AG10803 (cell line): ENCODE results near the gene CYP21A2.

Experiments
- DNase-seq: peaks from one replicate; pipeline ENCODE4 v3.0.0; 2010; ENCODE audit warnings: low read depth
- H3K4me3 ChIP-seq: 2 replicates; pipeline ENCODE4 v1.5.1; 2011; ENCODE audit warnings: mild to moderate bottlenecking, low read length, control low read depth
- TF ChIP-seq, protein P1 (sequence below): conservative IDR thresholded peaks from 2 replicates; pipeline ENCODE4 v1.5.1; 2011; ENCODE audit warnings: mild to moderate bottlenecking, low read length, control low read depth, inconsistent platforms

CYP21A2 gene

DNA sequence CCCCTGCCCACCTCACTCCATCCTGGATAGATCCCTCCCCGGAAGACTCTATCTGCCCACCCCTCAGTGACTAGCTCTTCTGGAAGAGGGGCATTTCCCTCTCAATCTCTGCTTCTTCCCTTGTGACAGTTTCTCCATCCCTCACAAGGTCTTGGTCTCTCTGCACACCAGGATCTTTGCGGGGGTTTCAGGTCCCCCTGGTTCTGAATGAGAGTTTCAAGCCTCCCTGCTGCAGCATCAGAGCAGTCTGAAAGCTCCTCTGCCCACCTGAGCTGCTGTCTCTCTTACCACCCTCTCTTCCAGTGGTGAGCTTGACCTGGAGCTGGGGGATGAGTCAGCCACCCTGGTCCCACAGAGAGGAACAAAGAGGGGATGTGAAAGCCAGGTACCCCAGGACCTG lies 46.6 kb downstream of the CYP21A2 start:
- TF ChIP-seq, protein P1, sequence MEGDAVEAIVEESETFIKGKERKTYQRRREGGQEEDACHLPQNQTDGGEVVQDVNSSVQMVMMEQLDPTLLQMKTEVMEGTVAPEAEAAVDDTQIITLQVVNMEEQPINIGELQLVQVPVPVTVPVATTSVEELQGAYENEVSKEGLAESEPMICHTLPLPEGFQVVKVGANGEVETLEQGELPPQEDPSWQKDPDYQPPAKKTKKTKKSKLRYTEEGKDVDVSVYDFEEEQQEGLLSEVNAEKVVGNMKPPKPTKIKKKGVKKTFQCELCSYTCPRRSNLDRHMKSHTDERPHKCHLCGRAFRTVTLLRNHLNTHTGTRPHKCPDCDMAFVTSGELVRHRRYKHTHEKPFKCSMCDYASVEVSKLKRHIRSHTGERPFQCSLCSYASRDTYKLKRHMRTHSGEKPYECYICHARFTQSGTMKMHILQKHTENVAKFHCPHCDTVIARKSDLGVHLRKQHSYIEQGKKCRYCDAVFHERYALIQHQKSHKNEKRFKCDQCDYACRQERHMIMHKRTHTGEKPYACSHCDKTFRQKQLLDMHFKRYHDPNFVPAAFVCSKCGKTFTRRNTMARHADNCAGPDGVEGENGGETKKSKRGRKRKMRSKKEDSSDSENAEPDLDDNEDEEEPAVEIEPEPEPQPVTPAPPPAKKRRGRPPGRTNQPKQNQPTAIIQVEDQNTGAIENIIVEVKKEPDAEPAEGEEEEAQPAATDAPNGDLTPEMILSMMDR = no peak
- no peak for DNase-seq
- H3K4me3 ChIP-seq = no peak overlapping the region

DNA sequence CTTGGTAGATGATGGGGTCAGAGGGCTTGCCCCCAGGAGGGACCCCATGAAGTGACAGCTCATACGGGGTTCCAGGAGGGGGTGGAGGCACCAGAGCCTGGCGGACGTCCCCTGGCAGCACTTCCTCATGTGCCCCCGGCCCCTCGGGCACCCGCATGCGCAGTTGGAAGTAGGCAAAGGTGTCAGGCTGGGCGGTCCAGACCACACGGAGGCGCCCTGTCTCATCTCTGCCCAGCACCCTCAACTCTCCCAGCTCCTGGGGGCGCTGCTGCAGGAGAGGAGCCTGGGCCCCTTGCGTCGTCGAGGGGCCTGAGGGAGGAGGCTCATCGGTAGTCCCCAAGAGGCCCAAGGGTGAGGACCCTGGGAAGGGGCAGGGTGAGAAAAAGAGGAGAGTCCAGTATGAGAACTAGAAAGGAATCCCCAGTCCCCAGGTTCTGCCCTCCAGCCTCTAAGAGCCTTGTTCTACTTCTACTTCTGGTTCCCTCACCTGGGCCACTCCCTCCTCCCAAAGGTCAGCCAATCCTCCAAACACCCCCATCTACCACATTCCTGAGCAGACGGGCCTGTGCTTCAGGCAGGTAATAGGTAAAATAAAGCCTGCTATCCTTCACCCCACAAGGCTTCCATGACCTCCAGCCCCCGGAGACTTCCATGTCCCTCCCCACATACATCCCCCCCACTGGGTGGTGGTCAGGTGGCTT lies 47.7 kb downstream of the CYP21A2 start:
- H3K4me3 ChIP-seq = no peak overlapping the region
- TF ChIP-seq, protein P1 = no peak
- no peak for DNase-seq

DNA sequence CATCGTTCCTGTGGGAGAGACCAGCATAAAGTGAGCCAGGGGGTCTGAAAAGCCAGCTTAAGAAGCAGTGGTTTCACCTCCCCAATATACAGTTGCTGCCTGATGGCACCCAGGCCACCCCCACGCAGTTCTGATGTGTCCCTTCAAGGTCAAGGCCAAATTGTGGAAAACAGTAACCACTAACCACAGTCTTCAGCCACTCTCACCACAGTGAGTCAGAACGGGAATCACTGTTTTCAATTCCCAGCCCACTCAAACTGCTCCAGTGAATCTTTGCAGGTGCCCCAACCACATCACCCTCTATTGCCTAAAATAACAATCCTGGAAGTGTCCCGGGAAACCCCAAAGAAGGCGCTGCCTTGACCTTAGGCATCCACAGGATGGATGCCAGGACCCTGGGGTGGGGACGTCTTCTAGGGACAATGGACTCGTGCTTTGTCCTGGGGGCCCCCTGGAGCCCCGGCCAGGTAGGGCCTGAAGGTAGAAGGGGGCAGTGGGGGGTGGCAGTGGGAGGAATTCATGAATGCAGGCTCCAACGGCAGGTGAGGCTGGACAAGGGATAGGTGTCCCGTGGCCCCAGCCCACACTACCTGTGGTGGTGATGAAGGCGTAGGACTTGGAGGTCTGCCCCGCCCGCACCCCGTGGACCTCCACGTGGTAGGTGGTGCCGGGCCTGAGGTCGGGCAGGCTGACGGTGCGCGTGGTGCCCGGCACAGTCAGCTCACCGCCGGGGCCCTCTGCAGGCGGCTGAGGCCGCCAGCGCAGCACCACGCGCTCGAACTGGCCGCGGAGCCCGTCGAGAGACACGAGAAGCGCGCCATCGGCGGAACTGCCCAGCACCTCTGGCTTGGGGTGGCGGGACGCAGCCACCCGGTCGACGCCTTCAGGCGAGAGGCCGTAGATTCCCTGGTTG lies 48.7 kb downstream of the CYP21A2 start:
- TF ChIP-seq, protein P1 = no peak
- peak; percentile 83 for DNase-seq
- no peak overlapping the region for H3K4me3 ChIP-seq

DNA sequence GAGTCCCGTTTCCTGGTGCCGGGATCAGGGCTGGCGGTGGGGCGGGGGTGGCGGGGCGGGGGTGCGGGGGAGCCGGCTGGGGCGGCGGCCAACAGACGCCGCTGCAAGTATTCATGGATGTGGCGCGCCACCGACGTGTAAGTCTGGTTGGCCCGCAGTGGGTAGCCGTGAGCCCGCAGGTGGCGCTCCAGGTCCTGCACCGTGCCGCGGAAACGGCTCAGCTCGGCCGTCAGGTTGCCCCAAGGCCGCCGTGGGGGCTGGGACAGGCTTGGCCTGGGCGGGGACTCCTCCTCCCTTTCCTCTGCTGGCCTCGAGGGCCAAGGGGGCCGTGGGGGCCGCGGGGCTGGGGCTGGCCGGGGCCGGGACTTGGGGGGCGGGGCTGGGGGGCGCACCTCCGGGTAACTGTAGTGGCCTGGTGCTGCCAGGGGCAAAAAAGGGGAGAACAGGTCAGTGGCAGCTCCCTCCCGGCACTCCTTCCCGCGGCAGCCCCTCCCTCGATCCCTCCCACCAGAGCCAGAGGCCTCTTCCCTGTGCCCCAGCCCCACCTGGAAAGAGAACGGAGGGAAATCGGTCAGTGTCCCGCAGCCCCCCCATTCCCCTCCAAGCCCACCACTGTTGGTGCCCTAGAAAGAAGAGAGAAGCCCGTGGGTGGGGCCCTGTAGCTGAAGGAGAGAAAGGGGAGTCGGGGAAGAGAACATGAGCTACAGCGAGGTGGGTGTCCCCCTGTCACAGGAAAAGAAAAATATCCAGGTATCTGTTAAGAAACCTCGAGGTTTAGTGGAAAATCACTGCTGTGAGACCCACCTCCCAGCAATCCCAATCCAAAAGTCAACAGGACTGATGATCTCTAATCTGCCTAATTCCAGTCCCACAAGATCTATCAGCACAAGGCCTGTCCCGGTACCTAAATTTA lies 49.6 kb downstream of the CYP21A2 start:
- no peak overlapping the region for H3K4me3 ChIP-seq
- TF ChIP-seq, protein P1 = peak; percentile 10; the same call in 1 of the 2 replicates

DNA sequence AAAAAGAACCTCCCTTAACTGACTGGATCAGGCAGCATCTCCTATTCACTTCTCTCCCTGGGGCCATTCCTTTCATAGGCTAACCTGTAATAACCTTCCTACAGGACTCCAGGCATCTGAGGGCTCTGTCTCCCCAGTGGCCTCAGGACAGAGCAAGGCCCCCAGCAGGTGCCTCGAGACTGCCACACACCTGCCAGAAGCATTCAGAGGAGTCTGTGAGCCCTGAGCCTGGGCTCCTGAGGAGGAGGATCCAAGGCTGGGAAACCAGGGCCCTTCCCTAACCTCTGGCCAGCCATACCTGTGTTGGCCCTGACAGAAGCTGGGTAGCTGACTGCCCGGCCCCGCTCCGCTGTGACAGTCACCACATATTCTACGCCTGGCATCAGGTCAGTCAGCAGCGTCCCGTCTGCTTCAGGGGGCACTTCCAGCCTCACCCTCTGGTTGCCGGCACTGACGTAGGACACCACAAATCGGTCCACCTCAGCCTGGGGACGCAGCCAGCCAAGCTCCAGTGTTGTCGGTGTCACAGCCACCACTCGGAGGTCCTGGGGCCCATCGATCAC lies 50.4 kb downstream of the CYP21A2 start:
- no peak overlapping the region for H3K4me3 ChIP-seq
- DNase-seq = no peak
- TF ChIP-seq, protein P1 = no peak

More for the DNA sequence above, 49.6 kb downstream of the CYP21A2 start:
- peak; percentile 27 for DNase-seq

DNA sequence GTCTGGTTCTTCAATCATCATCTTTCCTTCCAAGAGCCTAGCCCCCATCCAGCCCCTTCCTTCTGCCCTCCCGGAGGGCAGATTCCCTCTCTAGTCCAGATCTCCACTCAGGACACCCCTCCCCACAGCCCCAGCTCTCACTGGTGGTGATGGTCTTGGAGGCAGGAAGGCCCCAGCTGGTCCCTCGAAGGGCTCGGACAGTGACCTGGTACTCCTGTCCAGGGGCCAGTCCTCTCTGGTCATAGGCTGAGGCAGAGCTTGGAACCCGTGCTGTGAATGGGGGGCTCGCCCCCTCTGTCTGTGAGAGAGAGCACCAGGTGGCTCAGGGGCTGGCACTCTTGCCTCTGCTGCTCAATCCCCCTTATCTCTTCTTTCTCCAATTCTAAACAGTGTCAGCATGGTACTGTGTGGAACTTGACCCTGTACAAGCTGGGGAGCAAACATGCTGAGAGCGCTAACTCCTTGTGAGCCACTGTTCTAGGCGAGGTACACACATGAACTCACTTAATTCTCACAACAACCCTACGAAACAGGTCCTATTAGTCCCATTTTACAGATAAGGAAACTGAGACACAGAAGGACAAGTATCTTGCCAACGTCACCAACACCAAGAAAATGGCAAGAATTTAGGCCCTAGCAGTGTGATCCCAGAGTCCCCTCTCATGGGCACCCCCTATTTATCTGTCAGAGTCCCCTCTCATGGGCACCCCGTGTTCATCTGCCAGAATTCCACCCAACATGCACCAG lies 51.0 kb downstream of the CYP21A2 start:
- no peak overlapping the region for H3K4me3 ChIP-seq
- DNase-seq = no peak
- TF ChIP-seq, protein P1 = no peak
